AG10803 (cell line): Measurements from ENCODE around the gene XCL1.

Source experiments
- DNase-seq: peaks from one replicate; pipeline ENCODE4 v3.0.0; 2010; ENCODE audit warnings: low read depth
- H3K4me3 ChIP-seq: 2 replicates; pipeline ENCODE4 v1.5.1; 2011; ENCODE audit warnings: mild to moderate bottlenecking, low read length, control low read depth
- TF ChIP-seq, protein P1 (sequence below): conservative IDR thresholded peaks from 2 replicates; pipeline ENCODE4 v1.5.1; 2011; ENCODE audit warnings: mild to moderate bottlenecking, low read length, control low read depth, inconsistent platforms

XCL1 gene

DNA sequence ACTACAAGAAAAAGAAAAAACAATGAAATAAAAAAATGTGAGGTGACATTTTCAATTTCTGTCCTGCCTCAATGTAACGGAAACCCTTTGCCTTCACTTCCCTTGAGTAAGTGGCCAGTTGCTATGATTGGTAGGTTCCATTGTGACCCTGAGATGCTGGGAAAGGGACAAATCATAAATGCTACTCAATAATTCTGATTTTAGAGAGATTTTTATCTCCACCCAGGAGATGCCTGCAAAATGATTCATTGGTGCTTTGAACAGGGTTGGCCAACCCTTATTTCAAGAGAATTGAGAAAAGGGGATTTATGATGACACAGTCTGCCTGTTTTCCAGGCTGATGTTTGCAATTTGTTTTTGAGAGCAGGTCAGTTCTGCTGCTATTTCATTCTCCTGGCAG lies 22.5 kb downstream of the XCL1 start:
- no peak for DNase-seq
- no peak overlapping the region for H3K4me3 ChIP-seq
- TF ChIP-seq, protein P1, sequence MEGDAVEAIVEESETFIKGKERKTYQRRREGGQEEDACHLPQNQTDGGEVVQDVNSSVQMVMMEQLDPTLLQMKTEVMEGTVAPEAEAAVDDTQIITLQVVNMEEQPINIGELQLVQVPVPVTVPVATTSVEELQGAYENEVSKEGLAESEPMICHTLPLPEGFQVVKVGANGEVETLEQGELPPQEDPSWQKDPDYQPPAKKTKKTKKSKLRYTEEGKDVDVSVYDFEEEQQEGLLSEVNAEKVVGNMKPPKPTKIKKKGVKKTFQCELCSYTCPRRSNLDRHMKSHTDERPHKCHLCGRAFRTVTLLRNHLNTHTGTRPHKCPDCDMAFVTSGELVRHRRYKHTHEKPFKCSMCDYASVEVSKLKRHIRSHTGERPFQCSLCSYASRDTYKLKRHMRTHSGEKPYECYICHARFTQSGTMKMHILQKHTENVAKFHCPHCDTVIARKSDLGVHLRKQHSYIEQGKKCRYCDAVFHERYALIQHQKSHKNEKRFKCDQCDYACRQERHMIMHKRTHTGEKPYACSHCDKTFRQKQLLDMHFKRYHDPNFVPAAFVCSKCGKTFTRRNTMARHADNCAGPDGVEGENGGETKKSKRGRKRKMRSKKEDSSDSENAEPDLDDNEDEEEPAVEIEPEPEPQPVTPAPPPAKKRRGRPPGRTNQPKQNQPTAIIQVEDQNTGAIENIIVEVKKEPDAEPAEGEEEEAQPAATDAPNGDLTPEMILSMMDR: no peak

DNA sequence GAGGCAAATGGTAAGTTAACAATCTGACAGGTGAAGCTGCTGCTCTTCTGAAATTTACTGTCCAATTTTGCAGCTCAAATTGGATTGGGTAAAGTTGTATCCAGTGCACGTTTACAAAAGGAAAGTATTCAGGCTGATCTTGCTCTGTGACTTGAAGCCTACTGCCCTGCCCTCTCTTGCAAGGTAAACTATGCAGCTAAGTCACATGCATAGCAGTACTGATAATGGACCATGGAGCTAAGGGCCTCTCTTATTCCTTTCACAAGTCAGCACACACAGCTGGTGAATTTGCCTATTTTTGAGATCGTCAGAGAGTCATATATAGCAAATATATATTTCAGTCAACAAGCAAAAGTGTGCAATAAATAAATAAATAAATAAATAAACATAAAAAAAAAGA lies 23.2 kb downstream of the XCL1 start:
- no peak overlapping the region for H3K4me3 ChIP-seq
- DNase-seq: no peak
- TF ChIP-seq, protein P1: no peak

GRCh38 chr1:168601051-168601450 lies 24.6 kb downstream of the XCL1 start:
- TF ChIP-seq, protein P1: no peak
- no peak overlapping the region for H3K4me3 ChIP-seq
- DNase-seq: no peak

DNA sequence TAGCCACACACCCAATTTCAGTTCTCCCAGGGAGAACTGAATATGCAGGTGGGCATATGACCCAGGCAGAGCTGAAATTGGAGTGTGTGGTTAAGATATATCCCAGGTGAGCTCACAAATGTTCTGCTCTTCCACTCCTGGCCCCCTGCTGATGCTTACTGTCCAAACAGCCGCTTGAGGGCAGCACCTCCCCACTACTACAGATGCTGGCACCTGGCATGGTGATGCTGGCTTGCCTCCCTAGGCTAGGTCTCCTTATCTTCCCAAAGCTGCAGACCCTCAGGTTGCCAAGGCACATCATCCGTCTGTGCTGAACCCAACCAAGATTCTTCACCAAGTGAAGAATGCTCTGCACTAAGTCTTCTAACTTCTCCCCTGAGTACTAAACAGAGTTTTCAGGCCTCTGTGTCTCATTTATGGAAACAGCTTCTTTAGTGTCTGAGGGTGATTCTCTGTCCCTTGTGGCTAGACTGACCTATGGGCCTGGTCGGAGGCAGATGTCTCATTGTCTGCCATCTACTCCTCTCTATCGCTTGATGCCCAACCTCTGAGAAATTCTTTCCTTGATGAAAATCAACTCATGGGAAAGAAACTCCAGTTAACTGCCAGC lies 27.2 kb downstream of the XCL1 start:
- DNase-seq: peak; percentile 57
- TF ChIP-seq, protein P1: peak; percentile 86
- H3K4me3 ChIP-seq: no peak overlapping the region

DNA sequence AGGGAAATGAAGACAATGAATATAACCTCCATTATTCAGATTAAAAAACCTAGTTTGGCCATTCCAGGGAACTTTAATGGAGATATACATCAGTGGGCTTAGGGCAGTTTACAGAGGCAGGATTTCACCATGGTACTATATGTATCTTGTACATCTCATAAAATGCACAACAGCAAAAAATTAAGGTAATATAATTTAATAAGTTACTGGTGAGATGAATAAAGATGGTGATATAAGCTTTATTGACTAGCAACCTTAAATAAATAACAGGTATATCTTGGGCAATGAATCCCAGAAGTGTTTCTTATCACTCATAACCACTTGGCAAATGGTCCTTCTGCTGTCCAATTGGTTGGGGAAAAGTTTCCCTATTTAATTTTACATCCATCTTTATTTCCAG lies 29.0 kb downstream of the XCL1 start:
- DNase-seq: no peak
- no peak overlapping the region for H3K4me3 ChIP-seq
- TF ChIP-seq, protein P1: no peak

DNA sequence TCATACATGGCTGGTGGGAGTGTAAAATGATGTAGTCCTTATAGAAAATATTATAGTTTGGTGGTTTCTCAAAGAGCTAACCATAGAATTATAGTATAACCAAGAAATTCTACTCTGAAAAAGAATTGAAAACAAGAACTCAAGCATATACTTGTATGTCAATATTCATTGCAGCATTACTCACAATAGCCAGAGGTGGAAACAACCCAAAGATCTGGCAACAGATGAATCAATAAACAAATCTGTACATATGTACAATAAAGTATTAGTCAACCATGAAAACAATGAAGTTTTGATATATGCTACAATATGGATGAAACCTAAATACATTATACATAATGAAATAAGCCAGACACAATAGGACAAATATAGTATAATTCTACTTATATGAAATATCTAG lies 29.7 kb downstream of the XCL1 start:
- no peak for DNase-seq
- H3K4me3 ChIP-seq: no peak overlapping the region
- TF ChIP-seq, protein P1: no peak

DNA sequence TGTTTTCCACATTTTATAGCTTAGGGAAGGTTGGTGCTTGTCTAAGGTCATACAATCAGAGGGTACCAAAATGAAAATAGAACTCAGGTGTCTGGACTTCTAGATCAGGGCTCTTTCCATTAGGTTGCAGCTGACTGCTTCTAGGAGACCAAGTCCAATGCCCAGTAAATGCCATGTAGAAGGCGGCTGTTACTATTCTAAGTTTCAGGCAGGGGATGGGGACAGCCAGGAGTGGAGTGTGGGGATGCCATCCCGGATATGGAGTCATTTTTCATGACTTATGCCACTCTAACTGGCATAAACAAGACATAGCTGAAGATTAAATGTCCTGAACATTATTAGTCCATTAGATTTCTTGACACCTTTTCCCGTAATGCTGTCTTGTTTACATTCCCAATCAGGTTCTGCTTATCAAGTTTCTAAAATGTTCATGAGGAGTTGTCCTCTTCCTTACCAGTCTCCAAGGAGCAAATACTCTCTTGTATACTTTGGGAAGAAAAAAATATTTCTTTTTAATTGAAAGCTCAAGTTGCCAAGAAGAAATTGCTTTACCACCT lies 31.5 kb downstream of the XCL1 start:
- DNase-seq: no peak
- no peak overlapping the region for H3K4me3 ChIP-seq
- TF ChIP-seq, protein P1: no peak
